Gastroesophageal sphincter (tissue), 4 donors: ENCODE results near the gene GZMM. TPM values are rescaled to one million over a fixed set of nuclear protein-coding genes. Genes with fewer than 3 reads are reported as not detected.

Source experiments
- ATAC-seq: fragments of 150-250 bp; one replicate; pipeline ENCODE4 v1.9.1; 2016; ENCODE audit warnings: mild to moderate bottlenecking, moderate library complexity
- H3K27ac ChIP-seq, 4 donors: fragments of 200-600 bp; sonication (generic) in 3 of 4; 1 replicate in 3 of 4; 2 replicates in 1 of 4; pipeline ENCODE4 v1.5.1; 2016 to 2019
- H3K27me3 ChIP-seq: fragments of 200-600 bp; sonication (generic); one replicate; pipeline ENCODE4 v1.5.1; 2019
- H3K36me3 ChIP-seq, 2 donors: fragments of 200-600 bp; sonication (generic); one replicate each; pipeline ENCODE4 v1.5.1; 2019; ENCODE audit warnings: control low read depth in 1 of 2
- H3K4me1 ChIP-seq, 3 donors: fragments of 200-600 bp; sonication (generic); 1 replicate in 2 of 3; 2 replicates in 1 of 3; pipeline ENCODE4 v1.5.1; 2016 to 2019; ENCODE audit warnings: control low read depth in 2 of 3
- H3K4me3 ChIP-seq, 2 donors: fragments of 200-600 bp; sonication (generic); one replicate each; pipeline ENCODE4 v1.5.1; 2019; ENCODE audit warnings: mild to moderate bottlenecking in 1 of 2, moderate library complexity in 1 of 2
- H3K9me3 ChIP-seq, 3 donors: fragments of 200-600 bp; sonication (generic); one replicate each; pipeline ENCODE4 v1.5.1; 2017 to 2019; ENCODE audit warnings: control low read depth in 2 of 3
- EP300 ChIP-seq: sonication (generic); formaldehyde crosslinking; IDR thresholded peaks from one replicate; pipeline ENCODE4 v1.6.1; 2017; ENCODE audit warnings: antibody characterized with exemption, mild to moderate bottlenecking
- POLR2A ChIP-seq, 2 donors: fragments of 450-650 bp; IDR thresholded peaks; one replicate each; pipeline ENCODE4 v1.6.1; 2017; ENCODE audit warnings: antibody characterized with exemption in 2 of 2, mild to moderate bottlenecking in 2 of 2, moderate library complexity in 1 of 2
- POLR2AphosphoS5 ChIP-seq: sonication (generic); formaldehyde crosslinking; IDR thresholded peaks from one replicate; pipeline ENCODE4 v1.6.1; 2017; ENCODE audit warnings: antibody characterized with exemption
- WGBS, 2 donors: methylation state at CpG; one replicate each; pipeline ENCODE4 v1.1.5; 2018; ENCODE audit warnings: low coverage in 1 of 2; 5-methylcytosine and 5-hydroxymethylcytosine counted together
- total RNA-seq, 4 donors: library from RNA; depleted of rRNA; stranded (reverse); fragments of >200 nt; gene quantifications; one replicate each; pipeline ENCODE4 v1.1.0, GENCODE V29; 2016
- TF ChIP-seq, protein P1 (sequence below), 4 experiments: fragments of 200-600 bp in 2 of 4; fragments of 450-650 bp in 2 of 4; sonication (generic) in 1 of 4; IDR thresholded peaks; one replicate each; pipeline ENCODE4 v1.5.1; 2017 to 2019; ENCODE audit warnings: antibody characterized with exemption in 4 of 4, mild to moderate bottlenecking in 2 of 4, moderate library complexity in 2 of 4

The GZMM gene
- total RNA-seq, 4 donors from 2014 or later = 0.62 to 1.8 TPM; not detected in 2

DNA sequence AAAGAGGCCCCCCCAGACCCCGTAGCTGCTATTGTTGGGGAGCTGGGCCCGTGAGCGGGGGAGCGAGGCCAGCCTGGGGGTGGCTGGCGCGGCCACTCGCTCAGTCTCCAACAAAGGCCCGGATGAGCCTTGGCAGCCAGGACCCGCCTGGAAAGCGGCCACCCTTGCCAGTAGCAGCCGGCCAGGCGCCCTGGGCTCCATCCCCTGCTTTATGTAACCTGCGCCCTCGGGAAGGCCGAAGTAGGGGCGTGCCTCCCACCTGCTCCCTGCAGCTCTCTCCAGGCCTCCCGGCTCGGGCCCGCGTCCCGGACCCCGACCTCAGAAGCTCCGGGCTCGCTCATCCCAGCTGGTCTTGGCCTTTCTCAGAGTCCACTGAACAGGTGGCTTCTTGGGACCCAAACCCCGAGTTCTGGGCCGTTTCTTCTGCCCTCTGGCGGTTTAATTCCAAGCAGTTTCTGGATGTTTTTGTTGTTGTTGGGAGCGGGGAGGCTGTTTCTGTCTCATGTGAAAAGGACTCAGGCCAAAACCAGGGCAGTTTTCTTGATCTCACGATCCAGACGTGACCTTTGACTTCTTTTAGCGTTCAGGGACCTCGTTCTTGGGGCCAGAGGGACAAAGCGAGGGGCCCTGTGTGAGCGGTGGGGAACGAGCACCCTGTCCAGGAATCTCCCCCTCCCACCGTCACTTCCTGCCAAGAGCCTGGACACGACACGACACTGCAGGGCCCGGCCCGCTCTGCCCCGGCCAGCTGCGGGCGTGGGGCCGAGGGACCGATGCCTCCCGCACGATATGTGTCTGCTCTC, 11.1 kb upstream of the GZMM start:
- Histone ChIP-seq H3K36me3 (peaks cover 3 to 27% of the 10 kb centered on the region in 2 donors), H3K4me1 (peaks cover 0 to 50% (median 21%) of the 10 kb centered on the region in 3 donors), H3K9me3 (no peaks in the 10 kb centered on the region), H3K4me3 (peak overlapping the region; percentile 90 to 99), H3K27ac (peak overlapping the region; percentile 74 to 98 (median 98)), H3K27me3 (no peaks in the 10 kb centered on the region)
- ATAC-seq = peak; percentile 50
- TF ChIP-seq EP300 (no peak), POLR2A (IDR thresholded peaks at IDR 0.05) (no peak), POLR2AphosphoS5 (no peak)
- TF ChIP-seq, protein P1, sequence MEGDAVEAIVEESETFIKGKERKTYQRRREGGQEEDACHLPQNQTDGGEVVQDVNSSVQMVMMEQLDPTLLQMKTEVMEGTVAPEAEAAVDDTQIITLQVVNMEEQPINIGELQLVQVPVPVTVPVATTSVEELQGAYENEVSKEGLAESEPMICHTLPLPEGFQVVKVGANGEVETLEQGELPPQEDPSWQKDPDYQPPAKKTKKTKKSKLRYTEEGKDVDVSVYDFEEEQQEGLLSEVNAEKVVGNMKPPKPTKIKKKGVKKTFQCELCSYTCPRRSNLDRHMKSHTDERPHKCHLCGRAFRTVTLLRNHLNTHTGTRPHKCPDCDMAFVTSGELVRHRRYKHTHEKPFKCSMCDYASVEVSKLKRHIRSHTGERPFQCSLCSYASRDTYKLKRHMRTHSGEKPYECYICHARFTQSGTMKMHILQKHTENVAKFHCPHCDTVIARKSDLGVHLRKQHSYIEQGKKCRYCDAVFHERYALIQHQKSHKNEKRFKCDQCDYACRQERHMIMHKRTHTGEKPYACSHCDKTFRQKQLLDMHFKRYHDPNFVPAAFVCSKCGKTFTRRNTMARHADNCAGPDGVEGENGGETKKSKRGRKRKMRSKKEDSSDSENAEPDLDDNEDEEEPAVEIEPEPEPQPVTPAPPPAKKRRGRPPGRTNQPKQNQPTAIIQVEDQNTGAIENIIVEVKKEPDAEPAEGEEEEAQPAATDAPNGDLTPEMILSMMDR (IDR thresholded peaks at IDR 0.05) = peak in 3 of 4 experiments; percentile 51 to 66 (median 64)
- WGBS, 2 donors = 0% methylated on average over 1 of the region's 47 CpGs; no CpG with 5 or more reads in 1 of the 2 donors

DNA sequence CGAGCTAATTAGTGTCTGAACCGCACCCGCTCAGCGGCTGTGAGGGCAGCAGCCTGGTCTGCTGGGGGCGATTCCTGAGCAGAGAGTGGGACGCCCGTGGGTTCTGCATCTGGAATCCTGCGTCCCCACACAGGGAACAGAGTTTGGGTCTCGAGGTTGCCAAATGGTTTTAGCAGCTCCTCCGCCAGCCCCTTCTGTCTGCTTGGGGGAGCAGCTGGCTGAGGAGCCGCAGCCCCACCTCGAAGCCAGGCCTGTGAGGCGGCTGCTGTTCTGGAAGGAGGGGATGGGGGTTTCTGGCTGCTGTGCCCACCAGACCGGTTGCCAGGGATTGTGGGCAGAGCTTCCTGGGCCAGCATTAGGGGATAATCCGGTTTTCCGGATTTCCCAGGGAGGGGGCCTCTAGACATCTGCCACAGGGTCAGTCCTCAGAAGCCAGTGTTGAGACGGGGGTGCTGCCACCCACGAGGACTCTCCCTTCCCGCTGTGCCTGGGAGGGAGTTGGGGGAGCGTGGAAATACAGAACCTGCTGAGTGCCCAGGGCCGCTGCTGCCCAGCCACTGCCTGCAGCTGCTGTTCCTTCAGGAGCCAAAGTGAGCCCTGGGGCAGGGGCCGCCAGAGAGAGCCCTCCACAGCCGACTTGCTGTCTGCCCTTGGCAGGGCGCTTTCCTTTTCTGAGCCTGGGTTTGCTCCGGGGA, 10.3 kb upstream of the GZMM start:
- peak overlapping the region; percentile 74 to 98 (median 98) for H3K27ac ChIP-seq
- TF ChIP-seq POLR2AphosphoS5 (no peak), POLR2A (IDR thresholded peaks at IDR 0.05) (no peak), EP300 (no peak)
- TF ChIP-seq, protein P1 (IDR thresholded peaks at IDR 0.05) = no peak
- H3K27me3 ChIP-seq = no peaks in the 10 kb centered on the region
- H3K4me1 ChIP-seq = peaks cover 0 to 50% (median 21%) of the 10 kb centered on the region in 3 donors
- no peaks in the 10 kb centered on the region for H3K9me3 ChIP-seq
- H3K4me3 ChIP-seq = peak overlapping the region; percentile 90 to 99
- WGBS, 2 donors = no CpG with 5 or more reads among the region's 25 CpGs
- ATAC-seq = no peak
- H3K36me3 ChIP-seq = peaks cover 3 to 34% of the 10 kb centered on the region in 2 donors

DNA sequence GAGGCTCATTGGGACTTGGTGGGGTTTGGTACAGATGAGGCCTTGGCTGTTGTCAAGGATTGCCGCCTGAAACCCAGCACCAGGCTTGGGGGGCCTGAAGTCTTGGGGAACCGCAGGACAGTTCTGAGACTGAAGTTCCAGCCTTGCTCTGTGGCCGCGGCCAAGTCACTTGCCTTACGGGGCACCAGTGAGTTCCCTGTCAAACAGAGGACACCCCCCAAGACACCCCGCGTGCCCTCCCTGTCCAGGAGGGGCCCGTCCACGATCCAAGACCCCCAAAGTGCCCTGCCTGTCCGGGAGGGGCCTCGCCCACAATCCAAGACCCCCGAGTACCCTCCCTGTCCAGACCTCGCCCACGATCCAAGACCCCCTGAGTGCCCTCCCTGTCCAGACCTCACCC, 9.8 kb upstream of the GZMM start:
- Histone ChIP-seq H3K36me3 (peaks cover 3 to 40% of the 10 kb centered on the region in 2 donors), H3K4me3 (peak overlapping the region in 1 of 2 donors; percentile 99), H3K27ac (peak overlapping the region in 3 of 4 donors; percentile 97 to 98 (median 98)), H3K9me3 (no peaks in the 10 kb centered on the region), H3K27me3 (no peaks in the 10 kb centered on the region), H3K4me1 (peaks cover 0 to 50% (median 21%) of the 10 kb centered on the region in 3 donors)
- no peak for ATAC-seq
- 50 to 65% methylated on average over 1 to 12 of the region's 14 CpGs for WGBS, 2 donors
- TF ChIP-seq, protein P1 (IDR thresholded peaks at IDR 0.05) = no peak

DNA sequence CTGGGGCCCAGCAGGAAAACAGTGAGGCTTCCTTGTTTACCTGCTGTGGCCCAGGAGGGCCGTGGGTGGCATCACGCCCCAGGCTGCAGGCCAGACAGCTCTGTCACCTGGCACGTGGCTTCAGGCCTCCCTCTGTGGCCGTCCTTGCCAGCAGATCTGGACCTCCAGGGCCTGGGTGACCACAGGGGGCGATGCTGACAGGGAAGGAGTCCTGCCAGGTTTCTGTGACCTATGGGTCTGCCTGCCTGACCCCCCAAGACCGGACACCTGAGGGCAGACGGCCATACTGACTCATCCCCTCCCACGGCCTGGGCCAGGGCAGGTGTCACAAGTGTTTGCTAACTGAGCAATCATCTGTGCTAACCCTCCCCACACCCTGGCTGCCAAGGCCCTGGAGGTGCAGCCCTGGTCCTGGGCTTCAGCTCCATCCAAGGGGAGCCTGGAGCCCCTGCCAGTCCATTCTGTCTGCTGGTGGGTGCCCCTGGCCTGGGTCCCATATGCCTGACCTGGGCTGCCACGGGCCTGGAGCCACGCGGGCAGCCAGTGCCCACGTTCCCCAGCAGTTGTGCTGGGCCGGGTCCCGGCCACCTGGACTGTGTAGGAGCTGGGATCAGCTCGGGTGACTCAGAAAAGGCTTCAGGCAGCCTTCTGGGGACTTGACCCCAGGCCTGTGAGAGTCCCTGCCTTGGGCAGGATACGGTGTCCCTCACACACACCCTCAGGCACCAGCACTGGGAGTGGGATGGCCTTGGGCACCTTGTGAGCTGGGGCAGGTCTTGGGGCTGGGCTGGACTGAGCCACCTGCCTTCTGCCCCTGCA, 8.6 kb upstream of the GZMM start:
- ATAC-seq = no peak
- no CpG with 5 or more reads among the region's 16 CpGs for WGBS, 2 donors
- peaks cover 0 to 53% (median 21%) of the 10 kb centered on the region in 3 donors for H3K4me1 ChIP-seq
- no peaks in the 10 kb centered on the region for H3K9me3 ChIP-seq
- TF ChIP-seq POLR2AphosphoS5 = no peak
- no peak for TF ChIP-seq POLR2A (IDR thresholded peaks at IDR 0.05)
- TF ChIP-seq EP300 = no peak
- TF ChIP-seq, protein P1 (IDR thresholded peaks at IDR 0.05) = no peak
- no peak overlapping the region for H3K4me3 ChIP-seq
- H3K36me3 ChIP-seq = peaks cover 3 to 48% of the 10 kb centered on the region in 2 donors
- peak overlapping the region in 3 of 4 donors; percentile 51 to 98 (median 55) for H3K27ac ChIP-seq
- no peaks in the 10 kb centered on the region for H3K27me3 ChIP-seq
